ENCODE measurements around the gene PPP1R12B. TPM values are rescaled to one million over a fixed set of nuclear protein-coding genes. Genes with fewer than 3 reads are reported as not detected.
"Not testable (repeated sequence)": the region's sequence is repeated elsewhere in the genome, so short reads cannot be mapped to it uniquely, and the experiment has no call there.

Gene PPP1R12B
- total RNA-seq, 1 experiment from 2014 or later = 23.0 TPM

GRCh38 chr1:202462342-202463076 lies 114.0 kb downstream of the PPP1R12B start:
- Histone ChIP-seq H3K36me3 (no peaks in the 10 kb centered on the region), H3K9me3 (replicated peaks) (no peaks in the 10 kb centered on the region), H3K4me1 (replicated peaks) (peaks cover 17% of the 10 kb centered on the region), H3K27ac (no peak overlapping the region), H3K27me3 (replicated peaks) (no peaks in the 10 kb centered on the region), H3K4me3 (no peak overlapping the region)
- no peak for DNase-seq (ENCODE audit: low read depth in 1 of 2, low spot score in 2 of 2)

GRCh38 chr1:202464153-202464742 lies 115.7 kb downstream of the PPP1R12B start:
- peaks cover 13% of the 10 kb centered on the region for H3K4me1 ChIP-seq (replicated peaks)
- peak in 1 of 2 experiments; percentile 38 for DNase-seq (ENCODE audit: low read depth in 1 of 2, low spot score in 2 of 2)
- not testable (repeated sequence) for H3K36me3 ChIP-seq; H3K9me3 ChIP-seq (replicated peaks); H3K4me3 ChIP-seq; H3K27ac ChIP-seq; H3K27me3 ChIP-seq (replicated peaks)

GRCh38 chr1:202465644-202466270 lies 117.3 kb downstream of the PPP1R12B start:
- not testable (repeated sequence) for DNase-seq (ENCODE audit: low read depth in 1 of 2, low spot score in 2 of 2); H3K4me1 ChIP-seq (replicated peaks); H3K36me3 ChIP-seq; H3K27ac ChIP-seq; H3K9me3 ChIP-seq (replicated peaks); H3K27me3 ChIP-seq (replicated peaks); H3K4me3 ChIP-seq

- not testable (repeated sequence) for H3K27ac ChIP-seq; DNase-seq (ENCODE audit: low read depth in 1 of 2, low spot score in 2 of 2); H3K4me3 ChIP-seq
Observed at GRCh38 chr1:202466339-202466738, 117.8 kb downstream of the PPP1R12B start.

GRCh38 chr1:202467381-202467780 lies 118.9 kb downstream of the PPP1R12B start:
- H3K9me3 ChIP-seq (replicated peaks); H3K27me3 ChIP-seq (replicated peaks); H3K27ac ChIP-seq; H3K36me3 ChIP-seq; H3K4me1 ChIP-seq (replicated peaks); DNase-seq (ENCODE audit: low read depth in 1 of 2, low spot score in 2 of 2); H3K4me3 ChIP-seq: not testable (repeated sequence)

More at GRCh38 chr1:202466339-202466738, 117.8 kb downstream of the PPP1R12B start:
- not testable (repeated sequence) for H3K4me1 ChIP-seq (replicated peaks); H3K36me3 ChIP-seq; H3K27me3 ChIP-seq (replicated peaks); H3K9me3 ChIP-seq (replicated peaks)

GRCh38 chr1:202468695-202469094 lies 120.2 kb downstream of the PPP1R12B start:
- H3K27me3 ChIP-seq (replicated peaks); DNase-seq (ENCODE audit: low read depth in 1 of 2, low spot score in 2 of 2); H3K27ac ChIP-seq; H3K4me3 ChIP-seq; H3K9me3 ChIP-seq (replicated peaks); H3K4me1 ChIP-seq (replicated peaks); H3K36me3 ChIP-seq: not testable (repeated sequence)

GRCh38 chr1:202469123-202469522 lies 120.6 kb downstream of the PPP1R12B start:
- not testable (repeated sequence) for DNase-seq (ENCODE audit: low read depth in 1 of 2, low spot score in 2 of 2); H3K4me3 ChIP-seq; H3K36me3 ChIP-seq; H3K27ac ChIP-seq; H3K27me3 ChIP-seq (replicated peaks); H3K9me3 ChIP-seq (replicated peaks); H3K4me1 ChIP-seq (replicated peaks)

- no peaks in the 10 kb centered on the region for H3K27me3 ChIP-seq (replicated peaks)
- H3K9me3 ChIP-seq (replicated peaks) = no peaks in the 10 kb centered on the region
- no peak overlapping the region for H3K4me3 ChIP-seq
- no peaks in the 10 kb centered on the region for H3K4me1 ChIP-seq (replicated peaks)
- no peak overlapping the region for H3K27ac ChIP-seq
- no peaks in the 10 kb centered on the region for H3K36me3 ChIP-seq
- no peak for DNase-seq (ENCODE audit: low read depth in 1 of 2, low spot score in 2 of 2)
Observed at GRCh38 chr1:202471246-202471645, 122.7 kb downstream of the PPP1R12B start.

GRCh38 chr1:202472347-202473124 lies 124.0 kb downstream of the PPP1R12B start:
- not testable (repeated sequence) for H3K27me3 ChIP-seq (replicated peaks); H3K9me3 ChIP-seq (replicated peaks); H3K4me1 ChIP-seq (replicated peaks); H3K27ac ChIP-seq; DNase-seq (ENCODE audit: low read depth in 1 of 2, low spot score in 2 of 2); H3K36me3 ChIP-seq; H3K4me3 ChIP-seq

GRCh38 chr1:202473266-202474045 lies 125.0 kb downstream of the PPP1R12B start:
- not testable (repeated sequence) for H3K9me3 ChIP-seq (replicated peaks); H3K27ac ChIP-seq; DNase-seq (ENCODE audit: low read depth in 1 of 2, low spot score in 2 of 2); H3K4me3 ChIP-seq; H3K27me3 ChIP-seq (replicated peaks); H3K36me3 ChIP-seq; H3K4me1 ChIP-seq (replicated peaks)

- not testable (repeated sequence) for H3K36me3 ChIP-seq; DNase-seq (ENCODE audit: low read depth in 1 of 2, low spot score in 2 of 2); H3K27me3 ChIP-seq (replicated peaks); H3K9me3 ChIP-seq (replicated peaks); H3K27ac ChIP-seq; H3K4me3 ChIP-seq; H3K4me1 ChIP-seq (replicated peaks)
Observed at GRCh38 chr1:202479661-202480060, 131.2 kb downstream of the PPP1R12B start.

GRCh38 chr1:202480640-202481039 lies 132.1 kb downstream of the PPP1R12B start:
- not testable (repeated sequence) for H3K36me3 ChIP-seq; H3K27me3 ChIP-seq (replicated peaks); H3K4me3 ChIP-seq; H3K9me3 ChIP-seq (replicated peaks); DNase-seq (ENCODE audit: low read depth in 1 of 2, low spot score in 2 of 2); H3K4me1 ChIP-seq (replicated peaks); H3K27ac ChIP-seq

- not testable (repeated sequence) for DNase-seq (ENCODE audit: low read depth in 1 of 2, low spot score in 2 of 2)
Observed at GRCh38 chr1:202483362-202483761, 134.9 kb downstream of the PPP1R12B start.

More at GRCh38 chr1:202483362-202483761, 134.9 kb downstream of the PPP1R12B start:
- H3K9me3 ChIP-seq (replicated peaks); H3K27me3 ChIP-seq (replicated peaks); H3K27ac ChIP-seq; H3K4me3 ChIP-seq; H3K36me3 ChIP-seq; H3K4me1 ChIP-seq (replicated peaks): not testable (repeated sequence)
